GM19397 (cell line): Measurements from ENCODE around the gene SLC25A25.

Source experiments
- ATAC-seq: cut with Tn5 transposase; IDR thresholded peaks from one replicate; pipeline ENCODE4 v1.9.1; 2021; ENCODE audit warnings: mild to moderate bottlenecking, moderate library complexity; ENCODE audit not compliant: unreplicated experiment

SLC25A25 gene

GRCh38 chr9:128096616-128097536 is 28.8 kb downstream of the SLC25A25 start:
- no peak for ATAC-seq

DNA sequence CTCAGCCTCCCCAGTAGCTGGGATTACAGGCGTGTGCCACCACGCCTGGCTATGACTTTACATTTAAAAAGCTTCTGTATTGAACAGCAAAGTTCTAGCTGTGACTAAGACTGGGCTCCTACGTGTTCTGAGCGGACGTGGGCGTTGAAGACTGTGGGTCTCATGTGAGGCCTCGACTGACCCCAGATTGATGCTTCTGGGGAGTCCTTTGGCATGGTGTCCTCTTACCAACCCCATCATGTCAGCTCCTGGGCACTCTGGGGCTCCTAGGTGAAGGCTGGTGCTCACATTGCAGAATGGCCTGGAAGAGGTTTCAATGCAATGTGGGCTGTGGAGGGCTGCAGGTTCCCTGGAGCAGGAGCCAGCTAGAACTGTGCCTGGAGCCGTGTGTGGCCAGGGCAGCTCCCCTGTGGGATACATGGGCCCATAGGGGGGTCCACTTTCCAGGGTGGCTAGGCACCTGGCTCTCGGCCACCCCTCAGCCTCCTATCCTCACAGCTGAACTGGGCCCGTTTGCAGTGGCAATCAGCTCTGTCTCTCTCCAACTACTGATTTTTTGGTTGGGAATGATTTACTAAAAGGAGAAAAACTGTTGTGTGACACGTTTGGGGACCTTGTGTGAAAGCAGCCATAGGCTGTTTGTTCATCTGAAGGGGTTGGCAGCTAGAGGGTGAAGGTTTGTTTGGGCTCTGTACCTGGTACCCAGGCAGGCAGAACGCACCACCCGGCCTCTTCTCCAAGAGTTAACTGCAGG is 29.7 kb downstream of the SLC25A25 start:
- ATAC-seq: no peak

- ATAC-seq: no peak
Measured at GRCh38 chr9:128098297-128099230, 30.5 kb downstream of the SLC25A25 start.

- ATAC-seq: no peak
Measured at GRCh38 chr9:128099231-128099931, 31.3 kb downstream of the SLC25A25 start.

- ATAC-seq: no peak
Measured at GRCh38 chr9:128099932-128100491, 32.0 kb downstream of the SLC25A25 start.

DNA sequence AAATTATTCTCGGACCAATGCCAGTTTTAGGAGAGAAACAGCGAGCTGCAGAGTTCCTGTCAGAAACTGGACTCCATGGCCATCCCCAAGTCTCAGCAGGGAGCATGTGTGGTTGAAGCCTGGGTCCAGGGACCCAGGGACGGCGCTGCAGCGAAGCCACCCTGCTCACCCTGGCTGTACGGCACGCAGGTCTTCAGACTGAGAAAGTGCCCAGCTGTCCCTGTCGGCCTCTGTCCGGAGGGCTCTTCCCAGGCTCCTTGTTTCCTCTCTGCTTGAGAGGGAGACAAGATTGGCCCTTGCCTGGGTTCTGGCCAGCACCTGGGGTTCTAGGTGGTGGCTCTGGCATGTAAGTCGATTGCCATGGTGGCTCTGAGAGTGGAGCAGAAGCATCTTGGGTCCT is 32.5 kb downstream of the SLC25A25 start:
- no peak for ATAC-seq

GRCh38 chr9:128101231-128101661 is 33.2 kb downstream of the SLC25A25 start:
- ATAC-seq: no peak

DNA sequence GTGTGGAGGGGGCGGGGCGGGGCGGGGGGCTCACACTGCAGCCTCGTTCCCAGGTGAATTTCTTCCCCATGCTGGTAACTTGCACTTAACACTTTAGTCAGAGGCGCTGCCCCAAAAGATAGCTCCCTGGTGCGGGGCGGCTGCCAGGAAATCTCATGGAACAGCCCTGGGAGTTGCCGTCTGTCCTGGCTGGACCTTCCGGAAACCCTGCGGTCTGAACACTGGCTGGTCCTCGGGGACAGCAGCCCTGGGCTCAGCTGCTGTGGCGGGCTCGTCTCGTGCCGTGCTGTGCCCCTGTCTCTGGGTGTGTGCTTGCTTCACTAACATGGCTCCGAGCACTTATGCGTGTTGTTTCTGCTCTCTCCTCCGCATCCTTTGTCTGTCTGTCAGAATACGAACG is 33.7 kb downstream of the SLC25A25 start:
- no peak for ATAC-seq

DNA sequence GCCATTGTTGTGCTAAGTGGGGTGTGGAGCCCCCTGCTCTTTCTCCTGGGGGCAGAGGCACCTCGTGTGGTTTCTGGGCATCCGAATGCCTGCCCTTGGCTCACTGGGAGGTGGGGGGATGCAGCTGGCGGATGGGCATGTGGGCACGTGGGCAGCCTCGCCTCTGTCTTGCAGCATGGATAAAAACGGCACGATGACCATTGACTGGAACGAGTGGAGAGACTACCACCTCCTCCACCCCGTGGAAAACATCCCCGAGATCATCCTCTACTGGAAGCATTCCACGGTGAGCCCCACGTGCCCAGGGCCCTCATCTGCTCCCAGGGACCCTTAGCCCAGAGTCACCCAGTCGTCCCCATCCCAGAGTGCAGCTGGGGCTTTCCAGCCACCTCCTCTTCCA is 34.2 kb downstream of the SLC25A25 start:
- ATAC-seq: no peak

GRCh38 chr9:128102861-128103588 is 35.0 kb downstream of the SLC25A25 start:
- no peak for ATAC-seq

DNA sequence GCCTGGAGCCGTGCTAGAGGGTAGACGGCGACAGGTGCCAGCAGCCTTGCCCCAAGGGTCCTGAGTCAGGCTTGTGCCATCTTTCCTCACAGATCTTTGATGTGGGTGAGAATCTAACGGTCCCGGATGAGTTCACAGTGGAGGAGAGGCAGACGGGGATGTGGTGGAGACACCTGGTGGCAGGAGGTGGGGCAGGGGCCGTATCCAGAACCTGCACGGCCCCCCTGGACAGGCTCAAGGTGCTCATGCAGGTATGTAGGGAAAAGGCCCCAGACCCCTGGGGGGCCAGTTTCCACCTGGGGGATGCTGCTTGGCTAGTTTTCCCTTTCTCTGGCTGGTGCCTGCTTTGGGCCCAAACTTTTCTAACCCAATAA is 35.5 kb downstream of the SLC25A25 start:
- no peak for ATAC-seq

DNA sequence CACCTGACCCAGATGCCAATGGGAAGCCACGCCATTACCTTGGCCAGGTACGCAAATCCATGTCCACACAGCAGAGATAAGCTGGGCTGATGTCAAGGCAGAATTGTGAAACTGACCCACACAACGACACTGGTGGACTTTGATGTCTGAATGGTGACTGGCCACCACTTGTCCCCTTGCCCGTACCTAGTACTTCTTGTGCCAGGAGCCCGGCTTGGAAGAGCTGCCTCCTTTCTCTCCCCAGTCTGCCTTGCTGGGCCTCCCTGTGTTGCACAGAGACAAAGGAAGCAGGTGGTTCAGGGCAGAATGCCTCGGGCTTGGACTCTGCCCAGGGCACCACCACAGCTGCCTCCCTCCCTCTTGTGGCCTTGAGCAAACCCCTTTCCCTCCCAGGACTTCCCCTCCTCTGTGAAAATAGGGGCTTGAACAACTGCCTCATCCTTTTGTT is 36.2 kb downstream of the SLC25A25 start:
- no peak for ATAC-seq

- no peak for ATAC-seq
Measured at GRCh38 chr9:128105538-128106175, 37.6 kb downstream of the SLC25A25 start.

DNA sequence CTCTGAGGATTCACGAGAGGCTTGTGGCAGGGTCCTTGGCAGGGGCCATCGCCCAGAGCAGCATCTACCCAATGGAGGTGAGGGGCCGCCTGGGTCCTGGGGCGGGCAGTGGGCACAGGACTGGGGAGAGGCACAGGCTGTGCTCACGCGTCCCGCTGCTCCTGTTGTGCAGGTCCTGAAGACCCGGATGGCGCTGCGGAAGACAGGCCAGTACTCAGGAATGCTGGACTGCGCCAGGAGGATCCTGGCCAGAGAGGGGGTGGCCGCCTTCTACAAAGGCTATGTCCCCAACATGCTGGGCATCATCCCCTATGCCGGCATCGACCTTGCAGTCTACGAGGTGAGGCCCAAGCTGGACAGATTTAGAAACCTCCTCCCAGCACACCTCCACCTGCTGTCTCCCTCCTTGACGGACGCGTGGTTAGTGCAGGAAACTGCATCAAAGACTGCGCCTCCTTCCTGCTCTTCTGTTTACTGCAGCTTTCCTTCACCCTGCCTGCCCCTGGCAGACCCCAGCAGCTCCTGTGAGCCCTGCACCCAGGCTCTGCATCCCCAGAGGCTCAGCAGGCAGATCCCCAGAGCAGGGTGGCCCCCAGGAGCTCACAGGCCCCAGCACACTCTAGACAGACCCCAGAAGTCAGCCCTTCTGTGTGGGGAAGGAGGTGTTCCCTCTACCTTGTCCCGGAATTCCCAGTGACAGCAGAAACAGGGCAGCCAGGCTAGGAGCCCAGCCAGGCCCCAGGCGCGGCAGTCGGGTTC is 38.3 kb downstream of the SLC25A25 start:
- no peak for ATAC-seq

- ATAC-seq: no peak
Measured at GRCh38 chr9:128106940-128107467, 39.0 kb downstream of the SLC25A25 start.

GRCh38 chr9:128107468-128108268 is 39.6 kb downstream of the SLC25A25 start:
- ATAC-seq: no peak
